Esophagus squamous epithelium (tissue), 4 donors: ENCODE results near the gene ERCC1.
"Not testable (repeated sequence)": the region's sequence is repeated elsewhere in the genome, so short reads cannot be mapped to it uniquely, and the experiment has no call there.

Experiments used
- CTCF ChIP-seq, 6 experiments: fragments of 450-650 bp in 4 of 6; fragments of 200-600 bp in 2 of 6; sonication (generic) in 2 of 6; IDR thresholded peaks; one replicate each; pipeline ENCODE4 v1.5.1; 2016 to 2019; ENCODE audit warnings: antibody characterized with exemption in 6 of 6, mild to moderate bottlenecking in 4 of 6, moderate library complexity in 4 of 6
- POLR2A ChIP-seq, 4 donors: fragments of 450-650 bp; IDR thresholded peaks; one replicate each; pipeline ENCODE4 v1.6.1; 2017; ENCODE audit warnings: antibody characterized with exemption in 4 of 4, mild to moderate bottlenecking in 4 of 4, moderate library complexity in 3 of 4

DNA sequence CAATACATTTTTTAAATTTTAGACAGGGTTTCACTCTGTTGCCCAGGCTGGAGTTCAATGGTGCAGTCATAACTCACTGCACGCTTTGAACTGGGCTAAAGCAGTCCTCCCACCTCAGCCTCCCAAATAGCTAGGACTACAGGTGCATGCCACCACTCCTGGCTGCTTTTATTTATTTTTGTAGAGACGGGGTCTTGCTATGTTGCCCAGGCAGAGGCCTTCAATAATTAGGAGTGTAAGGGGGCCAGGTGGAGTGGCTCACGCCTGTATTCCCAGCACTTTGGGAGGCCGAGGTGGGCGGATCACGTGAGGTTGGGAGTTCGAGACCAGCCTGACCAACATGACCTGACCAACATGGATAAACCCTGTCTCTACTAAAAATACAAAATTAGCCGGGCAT lies 8.8 kb upstream of the ERCC1 start:
- not testable (repeated sequence) for TF ChIP-seq CTCF, POLR2A (IDR thresholded peaks at IDR 0.05)
